Astrocyte (in vitro differentiated cells and primary cell): ENCODE results near the gene RELB. TPM values are rescaled to one million over a fixed set of nuclear protein-coding genes. Genes with fewer than 3 reads are reported as not detected.

Source experiments
- DNase-seq: peaks from one replicate; pipeline ENCODE4 v3.0.0-alpha.2; 2010; ENCODE audit warnings: low read depth
- FAIRE-seq: peaks from 2 replicates; lab custom pipeline; 2011; peaks lifted over from hg19 to GRCh38; lab: Jason Lieb, UNC
- H2AFZ ChIP-seq: 2 replicates; pipeline ENCODE4 v1.6.0; 2012; ENCODE audit warnings: low read depth, low read length, inconsistent platforms
- H3K27ac ChIP-seq: 2 replicates; pipeline ENCODE4 v1.5.1; 2011; ENCODE audit warnings: low read depth, low read length, inconsistent platforms
- H3K27me3 ChIP-seq: 2 replicates; pipeline ENCODE4 v1.6.0; 2011; ENCODE audit warnings: low read length, inconsistent platforms; ENCODE audit not compliant: insufficient read depth
- H3K36me3 ChIP-seq: 2 replicates; pipeline ENCODE4 v1.5.1; 2011; ENCODE audit warnings: low read length, inconsistent platforms; ENCODE audit not compliant: insufficient read depth
- H3K4me1 ChIP-seq: 2 replicates; pipeline ENCODE4 v1.5.1; 2011; ENCODE audit warnings: low read length, inconsistent platforms; ENCODE audit not compliant: insufficient read depth
- H3K4me2 ChIP-seq: 2 replicates; pipeline ENCODE4 v1.6.0; 2012; ENCODE audit warnings: low read length, inconsistent platforms
- H3K4me3 ChIP-seq: 2 replicates; pipeline ENCODE4 v1.5.1; 2011; ENCODE audit warnings: low read depth, mild to moderate bottlenecking, low read length, inconsistent platforms; ENCODE audit not compliant: insufficient read depth
- H3K79me2 ChIP-seq: 2 replicates; pipeline ENCODE4 v1.6.0; 2012; ENCODE audit warnings: mild to moderate bottlenecking, low read length, inconsistent platforms; ENCODE audit not compliant: insufficient read depth
- H3K9ac ChIP-seq: 2 replicates; pipeline ENCODE4 v1.6.0; 2012; ENCODE audit warnings: mild to moderate bottlenecking, low read length, inconsistent platforms
- H3K9me3 ChIP-seq: 2 replicates; pipeline ENCODE4 v1.5.1; 2012; ENCODE audit warnings: low read depth, mild to moderate bottlenecking, low read length, inconsistent platforms; ENCODE audit not compliant: insufficient read depth
- H4K20me1 ChIP-seq: 2 replicates; pipeline ENCODE4 v1.6.0; 2012; ENCODE audit warnings: low read length, inconsistent platforms; ENCODE audit not compliant: insufficient read depth
- H3K27ac Mint-ChIP-seq: one replicate; pipeline ENCODE4 v1.8.0; 2021; ENCODE audit warnings: mild to moderate bottlenecking, mixed read lengths; ENCODE audit not compliant: unreplicated experiment
- H3K27me3 Mint-ChIP-seq: one replicate; pipeline ENCODE4 v1.8.0; 2021; ENCODE audit warnings: low read depth, mixed read lengths; ENCODE audit not compliant: unreplicated experiment
- H3K36me3 Mint-ChIP-seq: one replicate; pipeline ENCODE4 v1.8.0; 2021; ENCODE audit warnings: low read depth, mixed read lengths; ENCODE audit not compliant: unreplicated experiment
- H3K4me1 Mint-ChIP-seq: one replicate; pipeline ENCODE4 v1.8.0; 2021; ENCODE audit warnings: low read depth, mixed read lengths; ENCODE audit not compliant: unreplicated experiment
- H3K4me3 Mint-ChIP-seq: one replicate; pipeline ENCODE4 v1.8.0; 2021; ENCODE audit warnings: mild to moderate bottlenecking, moderate library complexity, mixed read lengths; ENCODE audit not compliant: unreplicated experiment
- H3K9me3 Mint-ChIP-seq: one replicate; pipeline ENCODE4 v1.8.0; 2021; ENCODE audit warnings: mild to moderate bottlenecking, mixed read lengths; ENCODE audit not compliant: unreplicated experiment
- CTCF ChIP-seq: IDR thresholded peaks from 2 replicates; pipeline ENCODE4 v1.5.1; 2011; ENCODE audit warnings: low read depth, mild to moderate bottlenecking, inconsistent platforms, low read length, moderate library complexity; ENCODE audit not compliant: insufficient read depth
- EZH2 ChIP-seq: IDR thresholded peaks from 2 replicates; pipeline ENCODE4 v1.6.1; 2012; ENCODE audit warnings: mild to moderate bottlenecking, low read length, inconsistent platforms; ENCODE audit not compliant: insufficient read depth
- total RNA-seq: library from RNA; stranded (reverse); gene quantifications from 2 replicates; pipeline ENCODE4 v1.2.1, GENCODE V29; 2021

The RELB gene
- total RNA-seq, 1 donor from 2014 or later = 14.0 TPM

DNA sequence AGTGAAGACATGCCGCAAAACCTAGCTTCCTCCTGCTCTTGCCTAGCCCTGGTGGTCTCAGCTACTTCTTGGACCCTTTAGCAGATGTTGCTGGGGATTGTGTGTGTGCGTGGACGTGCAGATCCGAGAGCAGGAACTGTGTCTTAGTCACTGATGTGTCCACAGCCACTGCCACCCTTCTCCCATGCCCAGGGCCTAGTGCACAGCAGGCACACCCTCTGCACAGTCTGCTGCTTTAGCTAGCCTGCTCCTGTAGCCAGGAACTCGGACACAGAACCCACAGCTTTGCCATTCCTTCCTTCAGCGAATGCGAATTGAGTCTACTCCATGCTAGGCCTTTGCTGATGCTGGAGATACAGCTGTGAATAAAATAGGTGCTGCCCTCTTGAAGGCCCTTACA, 43.7 kb upstream of the RELB start:
- Mint-ChIP-seq H3K36me3 (peaks cover 7% of the 10 kb centered on the region), H3K27ac (no peak overlapping the region), H3K9me3 (no peaks in the 10 kb centered on the region), H3K4me1 (peaks cover 20% of the 10 kb centered on the region), H3K27me3 (no peaks in the 10 kb centered on the region), H3K4me3 (peak overlapping the region; percentile 69)
- peak overlapping the region; percentile 87 for H3K4me2 ChIP-seq
- peaks cover 65% of the 10 kb centered on the region for H4K20me1 ChIP-seq
- no peak overlapping the region for H3K27ac ChIP-seq
- H3K4me3 ChIP-seq = no peak overlapping the region
- no peak for DNase-seq
- H3K4me1 ChIP-seq = peaks cover 10% of the 10 kb centered on the region
- FAIRE-seq = no peak
- no peaks in the 10 kb centered on the region for H3K27me3 ChIP-seq
- H3K9ac ChIP-seq = peak overlapping the region; percentile 93
- H3K79me2 ChIP-seq = peaks cover 73% of the 10 kb centered on the region
- no peak overlapping the region for H2AFZ ChIP-seq
- peaks cover 3% of the 10 kb centered on the region for H3K36me3 ChIP-seq
- TF ChIP-seq EZH2 = no peak
- TF ChIP-seq CTCF = no peak
- H3K9me3 ChIP-seq = no peaks in the 10 kb centered on the region

DNA sequence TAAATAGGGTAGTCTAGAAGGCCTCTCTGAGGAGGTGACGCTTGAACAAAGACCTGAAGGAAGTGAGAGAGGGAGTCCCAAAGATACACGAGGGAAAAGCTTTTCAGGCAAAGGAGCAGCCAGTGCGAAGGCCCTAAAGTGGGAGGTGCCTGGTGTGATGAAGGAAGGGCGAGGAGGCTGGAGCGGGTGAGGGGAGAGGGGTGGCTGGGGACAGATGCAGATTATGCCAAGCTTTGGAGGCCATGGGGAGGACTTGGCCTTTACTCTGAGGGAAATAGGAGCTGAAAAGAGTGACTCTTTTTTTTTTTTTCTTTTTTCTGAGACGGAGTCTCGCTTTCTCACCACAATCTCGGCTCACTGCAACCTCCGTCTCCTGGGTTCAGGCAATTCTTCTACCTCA, 43.2 kb upstream of the RELB start:
- Histone ChIP-seq H3K9me3 (no peaks in the 10 kb centered on the region), H3K27ac (no peak overlapping the region), H3K4me1 (peaks cover 10% of the 10 kb centered on the region), H3K36me3 (peaks cover 3% of the 10 kb centered on the region), H2AFZ (no peak overlapping the region), H3K4me3 (no peak overlapping the region), H3K9ac (peak overlapping the region; percentile 93), H3K4me2 (no peak overlapping the region), H3K79me2 (peaks cover 74% of the 10 kb centered on the region), H4K20me1 (peaks cover 65% of the 10 kb centered on the region), H3K27me3 (no peaks in the 10 kb centered on the region)
- DNase-seq (no peak), FAIRE-seq (no peak)
- Mint-ChIP-seq H3K36me3 (peaks cover 8% of the 10 kb centered on the region), H3K4me3 (peak overlapping the region; percentile 69), H3K4me1 (peaks cover 20% of the 10 kb centered on the region), H3K9me3 (no peaks in the 10 kb centered on the region), H3K27ac (no peak overlapping the region), H3K27me3 (no peaks in the 10 kb centered on the region)
- TF ChIP-seq CTCF (no peak), EZH2 (no peak)

DNA sequence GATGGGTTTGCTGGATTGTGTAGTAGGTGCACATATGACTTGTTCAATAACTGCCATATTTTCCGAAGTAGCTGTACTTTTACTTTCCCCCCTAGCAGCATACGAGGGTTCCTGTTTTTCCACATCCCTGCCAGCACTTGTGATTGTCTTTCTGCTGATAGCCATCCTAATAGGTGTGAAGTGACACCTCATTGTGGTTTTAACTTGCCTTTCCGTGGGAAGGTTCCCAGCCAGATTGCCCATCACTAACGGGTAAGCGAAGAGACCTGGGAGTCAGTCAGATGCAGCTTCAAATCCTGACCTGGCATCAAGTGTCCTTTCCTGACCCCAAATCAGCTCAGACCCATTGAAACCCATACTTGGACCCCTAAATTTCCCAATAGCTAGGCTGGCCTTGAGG, 41.6 kb upstream of the RELB start:
- no peak for DNase-seq
- FAIRE-seq = no peak
- peaks cover 68% of the 10 kb centered on the region for H4K20me1 ChIP-seq
- Mint-ChIP-seq H3K27ac (no peak overlapping the region), H3K9me3 (no peaks in the 10 kb centered on the region), H3K36me3 (peaks cover 11% of the 10 kb centered on the region), H3K4me3 (peak overlapping the region; percentile 7), H3K4me1 (peaks cover 20% of the 10 kb centered on the region), H3K27me3 (no peaks in the 10 kb centered on the region)
- H3K36me3 ChIP-seq = peaks cover 6% of the 10 kb centered on the region
- no peak overlapping the region for H3K27ac ChIP-seq
- H3K9ac ChIP-seq = no peak overlapping the region
- no peak overlapping the region for H3K4me2 ChIP-seq
- H3K79me2 ChIP-seq = peaks cover 77% of the 10 kb centered on the region
- no peak overlapping the region for H2AFZ ChIP-seq
- H3K9me3 ChIP-seq = no peaks in the 10 kb centered on the region
- H3K4me1 ChIP-seq = peaks cover 10% of the 10 kb centered on the region
- TF ChIP-seq EZH2 = no peak
- TF ChIP-seq CTCF = no peak
- H3K27me3 ChIP-seq = no peaks in the 10 kb centered on the region
- no peak overlapping the region for H3K4me3 ChIP-seq
